ENCODE measurements around the gene PTGER4. TPM values are rescaled to one million over a fixed set of nuclear protein-coding genes. Genes with fewer than 3 reads are reported as not detected.

The PTGER4 gene
- total RNA-seq, 1 experiment from 2014 or later, result 0.92 TPM

DNA sequence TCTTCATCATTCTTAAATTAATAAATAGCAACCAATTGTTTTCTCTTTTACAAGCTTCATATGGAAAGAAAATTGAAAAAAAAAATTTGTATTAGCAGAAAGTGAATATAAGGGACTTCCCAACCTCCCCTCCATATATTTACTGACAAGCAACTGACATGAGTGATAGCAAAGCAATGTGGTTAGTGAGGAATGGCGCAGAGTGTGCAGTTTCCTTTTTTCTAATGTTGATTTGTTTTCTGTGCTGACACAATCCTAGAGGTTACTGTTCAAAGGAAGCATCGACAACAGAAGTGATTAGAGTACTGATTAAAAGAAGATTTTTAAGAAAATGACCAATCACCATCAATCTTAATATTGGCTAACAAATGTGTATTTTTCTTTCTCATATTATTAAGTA, 1.7 kb upstream of the PTGER4 start:
- POLR2A ChIA-PET, result no interaction called here
- H3K27me3 Mint-ChIP-seq (ENCODE audit: low read depth), result peaks cover 56% of the 10 kb centered on the region
- ATAC-seq (no peak), DNase-seq (ENCODE audit: low spot score) (no peak)
- no peaks in the 10 kb centered on the region for H3K36me3 Mint-ChIP-seq
- CTCF ChIA-PET, result interaction anchor here (0.6 kb wide), 1 partner anchor 23 kb away, joined by 3 read pairs; no protein-coding TSS in a partner anchor
- H3K9me3 Mint-ChIP-seq, result no peaks in the 10 kb centered on the region
- peaks cover 43% of the 10 kb centered on the region for H3K4me1 Mint-ChIP-seq
- peak overlapping the region; percentile 27; the same call in 1 of the 2 replicates for H3K4me3 Mint-ChIP-seq
- H3K27ac Mint-ChIP-seq, result no peak overlapping the region
- TF ChIP-seq, protein P1, sequence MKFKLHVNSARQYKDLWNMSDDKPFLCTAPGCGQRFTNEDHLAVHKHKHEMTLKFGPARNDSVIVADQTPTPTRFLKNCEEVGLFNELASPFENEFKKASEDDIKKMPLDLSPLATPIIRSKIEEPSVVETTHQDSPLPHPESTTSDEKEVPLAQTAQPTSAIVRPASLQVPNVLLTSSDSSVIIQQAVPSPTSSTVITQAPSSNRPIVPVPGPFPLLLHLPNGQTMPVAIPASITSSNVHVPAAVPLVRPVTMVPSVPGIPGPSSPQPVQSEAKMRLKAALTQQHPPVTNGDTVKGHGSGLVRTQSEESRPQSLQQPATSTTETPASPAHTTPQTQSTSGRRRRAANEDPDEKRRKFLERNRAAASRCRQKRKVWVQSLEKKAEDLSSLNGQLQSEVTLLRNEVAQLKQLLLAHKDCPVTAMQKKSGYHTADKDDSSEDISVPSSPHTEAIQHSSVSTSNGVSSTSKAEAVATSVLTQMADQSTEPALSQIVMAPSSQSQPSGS (CRISPR knock-in tag; IDR thresholded peaks at IDR 0.05; ENCODE audit: borderline replicate concordance, low read depth), result no peak
- TF ChIP-seq NFE2L1 (CRISPR knock-in tag; IDR thresholded peaks at IDR 0.05) (no peak), CREB1 (CRISPR knock-in tag; IDR thresholded peaks at IDR 0.05) (no peak)

DNA sequence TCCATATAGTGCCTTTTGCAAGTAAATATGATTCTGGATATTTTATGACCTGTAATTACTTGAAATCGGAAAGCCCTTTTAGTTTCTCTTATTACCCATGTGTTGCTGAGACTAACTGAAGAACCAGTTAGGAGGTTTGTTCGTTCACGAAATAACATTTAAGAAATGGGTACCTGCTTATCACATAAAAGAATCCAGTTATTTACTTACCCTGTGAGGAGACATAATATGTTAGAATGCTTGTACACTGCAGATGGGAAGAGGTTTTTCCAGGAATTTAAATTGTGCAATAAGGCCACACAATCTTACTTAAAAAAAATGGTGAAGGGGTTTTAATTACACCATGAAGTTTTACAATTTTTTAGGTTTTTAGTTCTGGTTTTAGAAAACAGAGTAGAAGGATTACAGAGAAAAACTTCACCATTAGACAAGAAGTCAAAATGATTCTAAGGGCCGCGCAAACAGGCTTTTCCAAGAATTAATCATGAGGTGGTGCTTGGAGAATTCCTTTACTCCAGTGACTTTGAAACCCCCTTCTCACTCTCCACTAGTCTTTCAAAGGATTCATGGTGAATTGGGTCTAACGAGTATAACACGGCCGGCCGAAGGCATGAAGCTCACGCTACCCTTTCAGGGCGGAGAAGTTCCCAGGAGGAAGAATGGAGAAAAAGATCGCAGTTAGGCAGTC, 1.1 kb upstream of the PTGER4 start:
- Mint-ChIP-seq H3K4me3 (peak overlapping the region; percentile 85), H3K4me1 (peaks cover 43% of the 10 kb centered on the region), H3K36me3 (no peaks in the 10 kb centered on the region), H3K27me3 (ENCODE audit: low read depth) (peaks cover 61% of the 10 kb centered on the region), H3K9me3 (no peaks in the 10 kb centered on the region), H3K27ac (peak overlapping the region; percentile 65; the same call in 1 of the 2 replicates)
- POLR2A ChIA-PET, result no interaction called here
- TF ChIP-seq ZBTB21 (CRISPR knock-in tag; IDR thresholded peaks at IDR 0.05; ENCODE audit: borderline replicate concordance), result no peak
- TF ChIP-seq, protein P2, sequence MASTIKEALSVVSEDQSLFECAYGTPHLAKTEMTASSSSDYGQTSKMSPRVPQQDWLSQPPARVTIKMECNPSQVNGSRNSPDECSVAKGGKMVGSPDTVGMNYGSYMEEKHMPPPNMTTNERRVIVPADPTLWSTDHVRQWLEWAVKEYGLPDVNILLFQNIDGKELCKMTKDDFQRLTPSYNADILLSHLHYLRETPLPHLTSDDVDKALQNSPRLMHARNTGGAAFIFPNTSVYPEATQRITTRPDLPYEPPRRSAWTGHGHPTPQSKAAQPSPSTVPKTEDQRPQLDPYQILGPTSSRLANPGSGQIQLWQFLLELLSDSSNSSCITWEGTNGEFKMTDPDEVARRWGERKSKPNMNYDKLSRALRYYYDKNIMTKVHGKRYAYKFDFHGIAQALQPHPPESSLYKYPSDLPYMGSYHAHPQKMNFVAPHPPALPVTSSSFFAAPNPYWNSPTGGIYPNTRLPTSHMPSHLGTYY (CRISPR knock-in tag; IDR thresholded peaks at IDR 0.05), result no peak
- TF ChIP-seq TEAD4 (CRISPR knock-in tag; IDR thresholded peaks at IDR 0.05), result no peak
- no peak for TF ChIP-seq NR3C1 (CRISPR knock-in tag; conservative IDR thresholded peaks at IDR 0.05; ENCODE audit: low read depth)
- no peak for TF ChIP-seq SMAD4 (CRISPR knock-in tag; IDR thresholded peaks at IDR 0.05)
- no peak for TF ChIP-seq GTF2I (CRISPR knock-in tag; conservative IDR thresholded peaks at IDR 0.05)
- TF ChIP-seq MYBL2 (CRISPR knock-in tag; IDR thresholded peaks at IDR 0.05), result no peak
- no peak for TF ChIP-seq NR1H2 (CRISPR knock-in tag; IDR thresholded peaks at IDR 0.05)
- DNase-seq (ENCODE audit: low spot score), result no peak
- CTCF ChIA-PET, result interaction anchor here (0.6 kb wide), 1 partner anchor 24 kb away, joined by 3 read pairs; no protein-coding TSS in a partner anchor
- ATAC-seq, result no peak

DNA sequence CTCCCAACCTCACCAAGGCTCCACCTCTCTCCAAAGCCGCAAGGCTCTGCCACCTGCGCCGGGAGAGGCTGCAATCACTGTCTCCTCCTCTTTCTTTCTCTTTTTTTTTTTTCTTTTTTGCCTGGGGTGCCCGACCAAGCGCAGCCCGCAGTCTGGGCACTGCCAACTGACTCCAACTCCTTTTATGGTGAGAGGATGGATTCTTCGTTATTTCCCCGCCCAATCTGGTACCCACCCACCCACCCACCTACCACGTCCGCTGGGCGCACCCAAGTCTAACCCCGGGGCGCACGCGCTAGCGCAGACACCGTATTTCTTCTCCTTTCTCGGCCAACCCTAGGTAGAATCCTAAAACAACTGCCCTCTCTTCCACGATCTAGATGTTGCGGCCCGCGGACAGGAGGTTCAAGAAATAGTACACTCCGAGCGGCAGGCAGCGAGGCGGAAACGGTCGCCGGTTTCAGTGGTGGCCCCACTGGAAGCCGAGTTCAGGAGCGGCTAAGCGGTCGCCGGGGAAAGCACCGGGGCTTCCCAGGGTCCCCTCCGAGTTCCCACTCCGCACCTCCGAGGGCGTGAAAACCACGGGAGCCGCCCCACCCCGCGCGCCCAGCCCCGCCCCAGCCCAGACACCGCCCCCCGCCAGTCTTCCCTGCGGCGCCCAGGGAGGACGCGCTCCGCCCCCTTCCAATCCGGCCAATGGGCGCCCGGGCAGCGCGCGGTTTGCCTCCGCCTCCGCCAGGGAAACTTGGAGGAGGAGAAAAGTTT, 385 bp upstream of the PTGER4 start:
- Mint-ChIP-seq H3K36me3 (no peaks in the 10 kb centered on the region), H3K27me3 (ENCODE audit: low read depth) (peaks cover 69% of the 10 kb centered on the region), H3K4me3 (peak overlapping the region; percentile 85), H3K27ac (peak overlapping the region; percentile 65; the same call in 1 of the 2 replicates), H3K9me3 (no peaks in the 10 kb centered on the region), H3K4me1 (peaks cover 43% of the 10 kb centered on the region)
- ATAC-seq (peak; percentile 76), DNase-seq (ENCODE audit: low spot score) (peak; percentile 89)
- TF ChIP-seq, protein P3, sequence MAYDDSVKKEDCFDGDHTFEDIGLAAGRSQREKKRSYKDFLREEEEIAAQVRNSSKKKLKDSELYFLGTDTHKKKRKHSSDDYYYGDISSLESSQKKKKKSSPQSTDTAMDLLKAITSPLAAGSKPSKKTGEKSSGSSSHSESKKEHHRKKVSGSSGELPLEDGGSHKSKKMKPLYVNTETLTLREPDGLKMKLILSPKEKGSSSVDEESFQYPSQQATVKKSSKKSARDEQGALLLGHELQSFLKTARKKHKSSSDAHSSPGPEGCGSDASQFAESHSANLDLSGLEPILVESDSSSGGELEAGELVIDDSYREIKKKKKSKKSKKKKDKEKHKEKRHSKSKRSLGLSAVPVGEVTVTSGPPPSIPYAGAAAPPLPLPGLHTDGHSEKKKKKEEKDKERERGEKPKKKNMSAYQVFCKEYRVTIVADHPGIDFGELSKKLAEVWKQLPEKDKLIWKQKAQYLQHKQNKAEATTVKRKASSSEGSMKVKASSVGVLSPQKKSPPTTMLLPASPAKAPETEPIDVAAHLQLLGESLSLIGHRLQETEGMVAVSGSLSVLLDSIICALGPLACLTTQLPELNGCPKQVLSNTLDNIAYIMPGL (CRISPR knock-in tag; IDR thresholded peaks at IDR 0.05), result no peak
- peak; percentile 77 for TF ChIP-seq SP1 (CRISPR knock-in tag; conservative IDR thresholded peaks at IDR 0.05)
- ChIA-PET POLR2A (no interaction called here), CTCF (interaction anchor here (0.6 to 1.3 kb wide), 4 partner anchors 129 to 1351 kb away, joined by 3 read pairs; no protein-coding TSS in a partner anchor)
